Stimulated activated CD8-positive, alpha-beta memory T cell treated with anti-CD3 and anti-CD28 coated beads, Interleukin-7, amount 100 ng/mL, for 1 hour (primary cell): Measurements from ENCODE around the gene RGL1.
"Not testable (repeated sequence)": the region's sequence is repeated elsewhere in the genome, so short reads cannot be mapped to it uniquely, and the experiment has no call there.

Source experiments
- DNase-seq, 2 donors: peaks; one replicate each; pipeline ENCODE4 v3.0.0-alpha.2; 2020; ENCODE audit warnings: low read depth in 2 of 2

RGL1 gene

GRCh38 chr1:183785921-183786320 lies 19.0 kb upstream of the RGL1 start:
- DNase-seq: not testable (repeated sequence)

- no peak for DNase-seq
Observed at GRCh38 chr1:183787704-183788103, 17.2 kb upstream of the RGL1 start.

- DNase-seq: no peak
Observed at GRCh38 chr1:183791319-183791718, 13.6 kb upstream of the RGL1 start.

- no peak for DNase-seq
Observed at GRCh38 chr1:183792300-183792699, 12.6 kb upstream of the RGL1 start.

GRCh38 chr1:183794088-183794487 lies 10.8 kb upstream of the RGL1 start:
- no peak for DNase-seq

GRCh38 chr1:183800449-183800848 lies 4.5 kb upstream of the RGL1 start:
- no peak for DNase-seq

- DNase-seq: no peak
Observed at GRCh38 chr1:183801649-183802048, 3.3 kb upstream of the RGL1 start.

GRCh38 chr1:183804387-183804786 lies 533 bp upstream of the RGL1 start:
- no peak for DNase-seq

GRCh38 chr1:183806125-183806524 lies 1.2 kb downstream of the RGL1 start:
- no peak for DNase-seq

- no peak for DNase-seq
Observed at GRCh38 chr1:183806675-183807074, 1.8 kb downstream of the RGL1 start.

GRCh38 chr1:183807549-183808168 lies 2.7 kb downstream of the RGL1 start:
- no peak for DNase-seq

GRCh38 chr1:183808296-183809027 lies 3.5 kb downstream of the RGL1 start:
- no peak for DNase-seq

GRCh38 chr1:183810121-183810520 lies 5.2 kb downstream of the RGL1 start:
- no peak for DNase-seq

- no peak for DNase-seq
Observed at GRCh38 chr1:183810756-183811544, 6.0 kb downstream of the RGL1 start.

- DNase-seq: no peak
Observed at GRCh38 chr1:183812128-183812527, 7.2 kb downstream of the RGL1 start.

GRCh38 chr1:183812686-183813569 lies 8.0 kb downstream of the RGL1 start:
- no peak for DNase-seq

GRCh38 chr1:183814121-183814681 lies 9.3 kb downstream of the RGL1 start:
- no peak for DNase-seq

GRCh38 chr1:183816110-183816509 lies 11.2 kb downstream of the RGL1 start:
- DNase-seq: no peak

GRCh38 chr1:183817576-183818288 lies 12.8 kb downstream of the RGL1 start:
- DNase-seq: no peak

GRCh38 chr1:183819059-183819458 lies 14.1 kb downstream of the RGL1 start:
- DNase-seq: no peak
